Hematopoietic multipotent progenitor cell treated with erythropoietin and hydrocortisone succinate and interleukin-3 and kit ligand, for 8 days (in vitro differentiated cells): ENCODE measurements around the gene MOK.
A peak's percentile ranks its signal among the peaks of the same experiment; 100 is the strongest.
"Not testable (repeated sequence)": the region's sequence is repeated elsewhere in the genome, so short reads cannot be mapped to it uniquely, and the experiment has no call there.

ENCODE experiments used
- DNase-seq: peaks from one replicate; pipeline ENCODE4 v3.0.0-alpha.2; 2015

The MOK gene, protein sequence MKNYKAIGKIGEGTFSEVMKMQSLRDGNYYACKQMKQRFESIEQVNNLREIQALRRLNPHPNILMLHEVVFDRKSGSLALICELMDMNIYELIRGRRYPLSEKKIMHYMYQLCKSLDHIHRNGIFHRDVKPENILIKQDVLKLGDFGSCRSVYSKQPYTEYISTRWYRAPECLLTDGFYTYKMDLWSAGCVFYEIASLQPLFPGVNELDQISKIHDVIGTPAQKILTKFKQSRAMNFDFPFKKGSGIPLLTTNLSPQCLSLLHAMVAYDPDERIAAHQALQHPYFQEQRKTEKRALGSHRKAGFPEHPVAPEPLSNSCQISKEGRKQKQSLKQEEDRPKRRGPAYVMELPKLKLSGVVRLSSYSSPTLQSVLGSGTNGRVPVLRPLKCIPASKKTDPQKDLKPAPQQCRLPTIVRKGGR

GRCh38 chr14:102304611-102305506 is at the start of gene MOK:
Gene MOK (minus strand): TSS chr14:102305164. CDS start chr14:102304968, 196 bp downstream.
- DNase-seq, result peak; percentile 96

- no peak for DNase-seq
Observed at GRCh38 chr14:102353126-102353619, 48.2 kb upstream of the MOK start.

DNA sequence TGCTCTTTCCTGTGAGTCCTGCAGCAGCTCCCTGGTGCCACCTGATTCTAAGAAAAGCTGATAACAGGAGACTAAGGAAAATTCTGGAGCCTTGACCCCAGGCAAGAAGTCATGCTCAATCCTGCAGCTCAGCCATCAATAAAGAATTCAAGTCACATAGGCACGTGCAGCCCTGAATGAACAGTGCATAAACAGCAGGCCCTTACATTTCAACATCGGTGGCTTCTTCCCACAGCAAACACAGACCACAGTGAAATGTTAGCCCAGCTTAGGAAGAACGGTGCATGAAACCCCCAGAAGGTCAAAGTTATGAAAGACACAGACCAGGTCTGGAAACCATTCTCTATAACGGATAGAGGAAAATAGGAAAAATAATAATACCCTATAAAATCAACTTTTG is 47.2 kb upstream of the MOK start:
- DNase-seq, result no peak

GRCh38 chr14:102351593-102351992 is 46.6 kb upstream of the MOK start:
- not testable (repeated sequence) for DNase-seq

DNA sequence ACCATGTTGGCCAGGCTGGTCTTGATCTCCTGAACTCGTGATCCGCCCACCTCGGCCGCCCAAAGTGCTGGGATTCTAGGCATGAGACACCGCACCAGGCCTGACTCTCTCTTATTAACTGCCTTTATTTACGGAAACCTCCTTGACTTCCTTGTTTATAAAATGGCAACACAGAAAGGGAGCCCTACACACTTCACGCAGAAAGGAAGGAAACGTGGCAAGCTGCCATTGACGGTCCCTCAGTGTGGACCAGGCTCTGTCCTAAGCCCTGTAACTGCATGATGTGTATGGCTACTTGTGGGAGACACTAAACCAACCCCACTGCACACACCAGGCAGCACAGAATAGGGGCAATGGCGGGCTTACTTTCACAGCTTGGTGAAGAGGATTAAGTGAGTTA is 46.1 kb upstream of the MOK start:
- DNase-seq, result no peak

DNA sequence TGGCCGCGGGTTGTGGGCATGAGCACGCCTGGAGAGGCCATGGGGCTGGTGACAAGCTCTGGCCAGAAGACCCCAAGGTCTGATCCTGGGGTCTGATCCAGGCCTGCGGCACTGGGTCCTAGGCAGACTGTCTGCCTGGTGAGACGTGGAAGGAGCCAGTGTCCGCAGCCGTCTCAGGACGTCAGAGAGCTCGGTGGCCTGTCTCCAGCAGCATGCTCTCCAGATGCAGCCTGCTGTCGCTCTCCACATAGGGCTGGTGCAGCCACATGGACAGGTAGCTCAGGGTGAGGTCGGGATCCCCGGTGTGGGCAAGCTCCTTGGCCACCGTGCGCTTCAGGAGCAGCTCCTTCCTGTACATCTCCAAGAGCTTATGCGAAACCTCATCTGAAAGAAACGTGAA is 43.4 kb upstream of the MOK start:
- no peak for DNase-seq

- no peak for DNase-seq
Observed at GRCh38 chr14:102346645-102347044, 41.7 kb upstream of the MOK start.

GRCh38 chr14:102345232-102345631 is 40.3 kb upstream of the MOK start:
- no peak for DNase-seq

DNA sequence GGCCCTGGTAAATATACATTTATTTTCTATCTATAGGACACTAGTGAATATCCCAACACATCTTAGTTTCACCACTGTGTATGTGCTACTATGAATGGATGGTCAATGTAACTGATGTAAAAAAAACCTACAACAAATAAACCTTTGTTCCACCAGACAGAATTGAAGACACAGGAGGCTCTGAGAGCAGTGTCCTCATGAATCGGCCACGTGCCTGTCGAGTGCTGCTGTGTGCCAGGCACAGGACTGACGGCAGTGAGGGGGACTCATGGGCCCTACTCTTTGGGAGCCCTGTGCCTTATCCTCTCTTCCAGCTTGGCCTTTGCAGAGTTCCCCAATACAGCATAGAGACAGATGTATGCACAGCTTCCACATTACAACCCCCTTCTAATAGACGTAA is 39.5 kb upstream of the MOK start:
- DNase-seq, result no peak

GRCh38 chr14:102344084-102344483 is 39.1 kb upstream of the MOK start:
- no peak for DNase-seq

DNA sequence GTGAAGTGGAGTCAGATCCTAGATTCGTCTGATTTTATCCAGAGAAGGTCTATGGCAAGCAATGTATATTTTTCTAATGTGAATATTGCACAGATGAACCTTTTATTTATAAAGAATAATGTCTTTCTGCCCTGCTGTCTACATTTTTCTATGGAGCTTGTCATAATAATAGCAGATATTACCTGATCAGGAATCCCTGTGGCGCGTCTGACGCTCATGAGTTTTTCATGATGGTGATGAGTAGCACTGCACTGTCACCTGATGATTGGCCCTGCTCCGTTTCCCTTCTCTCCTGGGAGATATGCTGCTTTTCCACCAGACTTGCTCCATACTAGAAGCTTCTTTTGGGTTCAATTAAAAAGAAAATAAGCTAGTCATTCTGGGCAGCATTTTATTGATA is 37.3 kb upstream of the MOK start:
- no peak for DNase-seq

DNA sequence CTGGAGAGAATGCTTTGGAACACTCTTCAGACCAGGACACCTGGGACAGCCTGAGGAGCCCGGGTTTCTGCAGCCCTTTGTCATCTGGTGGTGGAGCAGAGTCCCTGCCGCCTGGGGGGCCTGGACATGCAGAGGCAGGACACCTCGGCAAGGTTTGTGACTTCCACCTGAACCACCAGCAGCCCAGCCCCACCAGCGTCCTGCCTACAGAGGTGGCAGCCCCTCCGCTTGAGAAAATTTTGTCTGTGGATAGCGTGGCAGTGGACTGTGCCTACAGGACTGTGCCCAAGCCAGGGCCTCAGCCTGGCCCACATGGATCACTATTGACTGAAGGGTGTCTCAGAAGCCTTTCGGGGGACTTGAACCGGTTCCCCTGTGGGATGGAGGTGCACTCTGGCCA is 36.6 kb upstream of the MOK start:
- DNase-seq, result no peak

- DNase-seq, result no peak
Observed at GRCh38 chr14:102338724-102339123, 33.8 kb upstream of the MOK start.

- DNase-seq, result no peak
Observed at GRCh38 chr14:102335163-102335562, 30.2 kb upstream of the MOK start.

DNA sequence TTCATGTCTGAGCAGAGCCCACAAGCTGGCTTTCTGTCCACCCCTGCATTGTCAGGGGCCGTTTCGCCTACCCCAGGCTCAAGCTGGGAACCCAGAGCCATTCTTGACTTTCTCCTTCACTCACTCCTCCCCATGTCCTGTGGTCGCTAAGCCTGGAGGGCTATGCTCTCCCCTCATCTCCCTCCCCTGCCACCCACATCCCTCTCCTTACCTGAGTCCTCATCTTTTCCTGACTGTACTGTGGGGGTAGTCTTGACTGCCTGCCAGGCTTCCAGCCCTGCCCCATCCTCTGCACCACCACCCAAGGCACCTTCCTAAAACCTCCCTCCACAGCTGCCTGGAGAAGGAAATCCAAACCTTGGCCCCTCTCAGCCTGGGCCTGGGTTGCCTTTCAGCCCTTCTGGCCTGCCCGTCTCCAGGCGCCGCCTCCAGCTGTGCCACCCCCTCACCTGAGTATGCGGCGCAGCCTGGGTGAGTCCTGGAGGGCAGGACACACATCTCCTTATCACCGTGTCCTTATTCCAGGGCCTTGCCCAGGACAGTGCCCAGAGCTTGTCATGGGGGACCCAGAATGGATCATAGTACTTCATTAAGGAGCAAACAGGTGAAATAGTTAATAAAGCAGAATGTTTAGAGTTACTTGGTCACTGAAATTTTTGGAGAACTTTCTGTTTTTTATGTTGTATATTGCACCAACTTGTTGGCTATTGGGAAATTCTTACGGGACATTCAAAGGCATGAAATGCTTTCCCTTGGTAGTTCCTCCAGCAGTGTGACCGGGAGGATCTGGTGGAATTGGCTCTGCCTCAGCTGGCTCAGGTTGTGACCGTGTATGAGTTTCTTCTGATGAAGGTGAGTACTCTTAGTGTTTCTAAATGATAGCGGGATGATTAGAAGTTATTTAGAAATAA is 29.1 kb upstream of the MOK start:
- DNase-seq, result no peak

DNA sequence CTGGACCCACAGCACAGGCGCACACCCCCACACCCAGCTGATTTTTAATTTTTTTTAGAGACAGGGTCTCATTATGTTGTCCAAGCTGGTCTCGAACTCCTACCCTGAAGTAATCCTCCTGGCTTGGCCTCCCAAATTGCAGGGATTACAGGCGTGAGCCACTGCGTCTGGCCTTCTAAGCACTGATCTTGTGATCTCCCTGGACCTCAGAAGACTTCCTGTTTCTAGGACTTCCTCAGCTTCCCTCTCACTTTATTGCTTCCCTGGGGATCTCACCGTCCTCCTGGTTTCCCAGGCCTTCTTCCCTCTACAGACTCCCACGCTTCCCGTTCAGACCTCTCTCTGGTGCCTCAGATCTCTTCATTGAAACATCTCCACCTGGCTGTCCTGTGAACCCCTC is 28.4 kb upstream of the MOK start:
- DNase-seq, result no peak

GRCh38 chr14:102330806-102331205 is 25.8 kb upstream of the MOK start:
- DNase-seq, result no peak

- not testable (repeated sequence) for DNase-seq
Observed at GRCh38 chr14:102329381-102329780, 24.4 kb upstream of the MOK start.

DNA sequence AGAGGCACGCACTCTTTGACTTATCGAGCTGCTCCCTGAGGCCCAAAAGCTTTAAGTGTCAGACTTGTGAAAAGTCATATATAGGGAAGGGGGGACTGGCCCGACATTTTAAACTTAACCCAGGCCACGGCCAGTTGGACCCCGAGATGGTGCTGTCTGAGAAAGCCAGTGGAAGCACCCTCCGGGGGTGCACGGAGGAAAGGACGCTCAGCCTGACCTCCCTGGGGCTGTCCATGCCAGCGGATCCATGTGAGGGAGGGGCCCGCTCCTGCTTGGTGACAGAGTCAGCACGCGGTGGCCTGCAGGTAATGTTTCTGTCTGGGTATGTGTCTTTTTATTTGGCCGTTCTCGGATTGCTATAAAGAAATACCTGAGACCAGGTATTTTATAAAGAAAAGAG is 21.6 kb upstream of the MOK start:
- no peak for DNase-seq

DNA sequence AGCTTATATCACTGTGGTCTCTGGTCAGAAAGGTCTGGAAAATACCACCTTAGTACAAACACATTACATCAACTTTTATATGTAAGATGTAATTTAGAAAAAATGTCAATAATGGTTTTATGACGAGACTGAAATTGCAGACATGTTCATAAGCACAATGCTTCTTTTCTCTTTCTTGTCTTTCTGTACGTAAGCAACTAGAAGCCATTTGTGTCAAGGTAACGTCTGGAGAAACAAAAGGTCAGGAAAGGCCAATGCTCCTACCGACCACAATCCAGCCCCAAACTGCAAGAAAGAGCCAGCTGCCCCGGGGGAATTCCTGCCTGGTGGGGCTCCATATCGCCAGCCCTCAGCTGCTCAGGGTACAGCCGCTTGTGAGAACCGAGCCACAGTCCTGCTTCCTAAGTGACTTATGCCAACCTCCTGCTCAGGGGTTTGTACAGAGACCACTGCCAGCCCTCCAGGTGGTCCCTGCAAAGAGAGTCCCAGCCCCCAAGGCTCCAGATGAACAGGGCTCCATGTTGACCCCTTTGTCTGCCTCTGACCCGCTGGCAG is 20.9 kb upstream of the MOK start:
- no peak for DNase-seq

DNA sequence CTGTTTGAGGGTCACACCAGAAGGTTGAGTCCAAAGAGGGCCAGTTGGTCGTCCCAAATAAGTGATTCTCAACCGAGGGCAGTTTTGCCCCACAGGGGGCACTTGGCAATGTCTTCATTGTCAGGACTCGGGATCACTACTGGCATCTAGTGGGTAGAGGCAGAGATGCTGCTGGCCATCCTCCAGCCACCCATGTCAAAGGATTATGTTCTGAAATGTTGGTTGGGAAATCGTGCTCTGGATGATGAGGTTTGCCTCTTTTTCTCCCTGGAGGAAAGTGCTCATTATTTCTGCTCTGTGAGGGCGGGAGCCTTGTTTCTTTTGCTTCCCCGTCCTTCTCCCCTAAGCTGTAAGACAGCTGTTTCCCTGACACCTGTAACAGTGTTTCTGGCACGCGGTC is 18.1 kb upstream of the MOK start:
- DNase-seq, result peak; percentile 81
